IMR-90 (cell line): Measurements from ENCODE around the gene GDF3. TPM values are rescaled to one million over a fixed set of nuclear protein-coding genes. Genes with fewer than 3 reads are reported as not detected.

Experiments used
- ATAC-seq: fragments of 200-7000 bp; cut with Tn5 transposase; 2 replicates; pipeline ENCODE4 v1.9.1; 2020; ENCODE audit warnings: low read depth, mild to moderate bottlenecking, moderate library complexity
- BruUV-seq: library from RNA; stranded (reverse); fragments of 400-500 nt; replicated peaks from 2 replicates; lab custom pipeline; 2021; lab: Mats Ljungman, UMichigan
- CTCF ChIA-PET: fragments of 300-600 bp; formaldehyde crosslinking; extraction: SDS; loops from one replicate; lab custom pipeline; 2021; ENCODE audit warnings: antibody characterized with exemption; lab: Yijun Ruan, JAX
- POLR2A ChIA-PET: fragments of 300-600 bp; sonication (Branson Sonifier 250); formaldehyde crosslinking; loops from one replicate; lab custom pipeline; 2022; ENCODE audit warnings: antibody characterized with exemption; ENCODE audit not compliant: unreplicated experiment; lab: Charles Lee
- DNase-seq: peaks from one replicate; pipeline ENCODE4 v3.0.0; 2013
- H2AFZ ChIP-seq: replicated peaks from 2 replicates; pipeline ENCODE3; 2013; ENCODE audit warnings: low read length, mild to moderate bottlenecking; ENCODE audit not compliant: poor library complexity
- H2AK5ac ChIP-seq: 2 replicates; pipeline ENCODE4 v1.6.1; 2013; ENCODE audit warnings: low read depth, low read length, inconsistent platforms
- H2AK9ac ChIP-seq: replicated peaks from 2 replicates; pipeline ENCODE3; 2013; ENCODE audit warnings: mild to moderate bottlenecking, low read depth, low read length, moderate library complexity; ENCODE audit not compliant: poor library complexity
- H2BK120ac ChIP-seq: 2 replicates; pipeline ENCODE4 v1.6.1; 2013; ENCODE audit warnings: low read depth, low read length, inconsistent platforms
- H2BK15ac ChIP-seq: 3 replicates; pipeline ENCODE4 v1.6.1; 2013; ENCODE audit warnings: low read depth, low read length, inconsistent platforms
- H2BK20ac ChIP-seq: 2 replicates; pipeline ENCODE4 v1.6.1; 2013; ENCODE audit warnings: low read depth, mild to moderate bottlenecking, inconsistent platforms, low read length, moderate library complexity
- H2BK5ac ChIP-seq: 2 replicates; pipeline ENCODE4 v1.6.1; 2013; ENCODE audit warnings: mild to moderate bottlenecking, low read depth, low read length, inconsistent platforms; ENCODE audit not compliant: poor library complexity, severe bottlenecking
- H3K14ac ChIP-seq: replicated peaks from 2 replicates; pipeline ENCODE4 v1.6.1; 2013; ENCODE audit warnings: low read depth, low read length, inconsistent platforms
- H3K18ac ChIP-seq: 2 replicates; pipeline ENCODE4 v1.6.1; 2013; ENCODE audit warnings: low read depth, low read length, control low read depth
- H3K23ac ChIP-seq: 2 replicates; pipeline ENCODE4 v1.6.1; 2013; ENCODE audit warnings: low read depth, low read length, inconsistent platforms
- H3K27ac ChIP-seq: 2 replicates; pipeline ENCODE4 v1.5.1; 2013; ENCODE audit warnings: mild to moderate bottlenecking, control low read depth, low read length; ENCODE audit not compliant: insufficient read depth
- H3K27me3 ChIP-seq: 2 replicates; pipeline ENCODE4 v1.6.1; 2013; ENCODE audit warnings: low read length; ENCODE audit not compliant: control insufficient read depth, insufficient read depth
- H3K36me3 ChIP-seq: 2 replicates; pipeline ENCODE4 v1.6.1; 2013; ENCODE audit warnings: low read length, mixed read lengths; ENCODE audit not compliant: control insufficient read depth, insufficient read depth
- H3K4ac ChIP-seq: 2 replicates; pipeline ENCODE4 v1.6.1; 2013; ENCODE audit warnings: low read depth, low read length, inconsistent platforms
- H3K4me1 ChIP-seq: 2 replicates; pipeline ENCODE4 v1.6.1; 2013; ENCODE audit warnings: low read length, mixed read lengths; ENCODE audit not compliant: control insufficient read depth, insufficient read depth
- H3K4me2 ChIP-seq: 2 replicates; pipeline ENCODE4 v1.6.1; 2013; ENCODE audit warnings: low read depth, mild to moderate bottlenecking, control low read depth, low read length, moderate library complexity
- H3K4me3 ChIP-seq: 2 replicates; pipeline ENCODE4 v1.5.1; 2013; ENCODE audit warnings: low read depth, mild to moderate bottlenecking, control low read depth, low read length, moderate library complexity; ENCODE audit not compliant: insufficient read depth
- H3K56ac ChIP-seq: 2 replicates; pipeline ENCODE4 v1.6.1; 2013; ENCODE audit warnings: low read length, inconsistent platforms; ENCODE audit not compliant: insufficient read depth; ENCODE audit errors: extremely low read depth
- H3K79me1 ChIP-seq, 2 experiments: 2 replicates each; pipeline ENCODE4 v1.6.1; 2013; ENCODE audit warnings: low read length in 2 of 2, inconsistent platforms in 1 of 2, low read depth in 1 of 2
- H3K9ac ChIP-seq: 2 replicates; pipeline ENCODE4 v1.6.1; 2013; ENCODE audit warnings: low read depth, low read length, control low read depth
- H3K9me1 ChIP-seq: 2 replicates; pipeline ENCODE4 v1.6.1; 2013; ENCODE audit warnings: low read length, inconsistent platforms; ENCODE audit not compliant: insufficient read depth
- H3K9me3 ChIP-seq: 2 replicates; pipeline ENCODE4 v1.6.1; 2013; ENCODE audit warnings: low read length; ENCODE audit not compliant: control insufficient read depth, insufficient read depth
- H4K20me1 ChIP-seq: 2 replicates; pipeline ENCODE4 v1.6.1; 2013; ENCODE audit warnings: low read length, inconsistent platforms; ENCODE audit not compliant: insufficient read depth
- H4K5ac ChIP-seq: 2 replicates; pipeline ENCODE4 v1.6.1; 2013; ENCODE audit warnings: mild to moderate bottlenecking, low read depth, low read length, control low read depth
- H4K8ac ChIP-seq, 2 experiments: 2 replicates each; pipeline ENCODE4 v1.6.1; 2013; ENCODE audit warnings: low read depth in 2 of 2, low read length in 2 of 2, control low read depth in 1 of 2, inconsistent platforms in 1 of 2
- H4K91ac ChIP-seq: 2 replicates; pipeline ENCODE4 v1.6.1; 2013; ENCODE audit warnings: low read depth, low read length, inconsistent platforms; ENCODE audit not compliant: insufficient read depth
- CEBPB ChIP-seq: IDR thresholded peaks from 2 replicates; pipeline ENCODE4 v1.6.1; 2012; ENCODE audit warnings: low read depth, low read length, improper control_type of control experiment
- FOS ChIP-seq: fragments of 150-350 bp; IDR thresholded peaks from 2 replicates; pipeline ENCODE4 v1.6.1; 2016; ENCODE audit warnings: low read depth, low read length
- RCOR1 ChIP-seq: IDR thresholded peaks from 2 replicates; pipeline ENCODE4 v1.6.1; 2012; ENCODE audit warnings: mild to moderate bottlenecking, low read length, improper control_type of control experiment; ENCODE audit not compliant: insufficient replicate concordance
- SMC3 ChIP-seq: fragments of 150-350 bp; IDR thresholded peaks from 2 replicates; pipeline ENCODE4 v1.6.1; 2016; ENCODE audit warnings: low read depth, mild to moderate bottlenecking, antibody characterized with exemption, low read length, moderate library complexity
- WGBS, 2 experiments: methylation state at CpG; one replicate each; pipeline versions ENCODE4 v1.1.5 to v1.1.7; 2013; ENCODE audit warnings: missing lambda C conversion rate in 2 of 2; ENCODE audit not compliant: insufficient read length in 1 of 2; ENCODE audit errors: extremely low coverage in 2 of 2; 5-methylcytosine and 5-hydroxymethylcytosine counted together
- dilution Hi-C: fragments of 300-500 bp; cut with HindIII; formaldehyde crosslinking; loops from one replicate; pipeline ENCODE4 v1.14.3; 2018; ENCODE audit warnings: low sequenced_read_pairs; ENCODE audit not compliant: unreplicated experiment
- in situ Hi-C: fragments of 300-500 bp; cut with MboI; formaldehyde crosslinking; loops from 3 replicates; pipeline ENCODE4 v1.14.3; 2019; ENCODE audit warnings: low sequenced_read_pairs, inconsistent platforms, mixed read lengths
- intact Hi-C: fragments of 100-400 bp; cut with micrococcal nuclease; formaldehyde crosslinking; loops from 2 replicates; pipeline ENCODE4 v1.10.0; 2022
- polyA plus RNA-seq, 3 experiments: library from polyadenylated mRNA; depleted of rRNA; stranded (reverse); fragments of >200 nt; gene quantifications; 2 replicates each; pipeline ENCODE4 v1.2.3, GENCODE V29; 2012; ENCODE audit warnings: low replicate concordance in 1 of 3
- total RNA-seq: library from RNA; depleted of rRNA; stranded (reverse); fragments of >200 nt; gene quantifications from 2 replicates; pipeline ENCODE4 v1.2.3, GENCODE V29; 2012
- TF ChIP-seq, protein P1 (sequence below): fragments of 150-350 bp; IDR thresholded peaks from 2 replicates; pipeline ENCODE4 v1.6.1; 2016; ENCODE audit warnings: low read depth, mild to moderate bottlenecking, low read length, moderate library complexity, borderline replicate concordance
- TF ChIP-seq, protein P2 (sequence below): fragments of 150-350 bp; IDR thresholded peaks from 2 replicates; pipeline ENCODE4 v1.6.1; 2017; ENCODE audit warnings: mild to moderate bottlenecking, antibody characterized with exemption, low read length, low read depth

GDF3 gene
- total and polyA plus RNA-seq, 2 of the 4 experiments (the other 2 are of a cell fraction) = not detected

DNA sequence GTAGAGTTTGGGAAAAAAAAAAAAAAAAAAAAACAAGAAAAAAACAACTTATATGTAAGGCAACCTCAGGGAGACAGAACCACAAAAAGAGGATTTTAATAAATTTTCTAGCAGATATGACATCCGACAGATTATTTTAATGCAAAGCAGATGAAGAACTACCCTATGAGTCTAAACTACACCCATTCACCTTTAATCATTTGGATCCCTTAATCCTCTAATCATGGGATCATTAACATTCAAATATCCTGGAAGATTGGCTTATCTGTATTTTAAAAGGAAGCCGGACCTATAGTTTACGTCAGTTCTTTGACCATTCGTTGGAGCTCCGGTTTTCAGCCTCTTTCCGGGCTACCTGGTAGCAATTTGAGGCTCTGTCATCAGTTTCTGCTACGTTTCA is 15.6 kb upstream of the GDF3 start, which contains the start of gene DPPA3:
Gene DPPA3, plus strand, starts transcription at position 301 of the 400 bp plus-strand sequence. CDS start 138 bp downstream, outside the sequence.
- Histone ChIP-seq H4K8ac (no peak within 1 kb of the TSS), H4K20me1 (no peaks in the 10 kb centered on the region), H3K18ac (no peak within 1 kb of the TSS), H3K9me3 (peaks cover 15% of the 10 kb centered on the region; the same call in 1 of the 2 replicates), H3K36me3 (no peaks in the 10 kb centered on the region), H3K27ac (no peak within 1 kb of the TSS), H4K91ac (no peak within 1 kb of the TSS), H4K5ac (no peak within 1 kb of the TSS), H2BK20ac (no peak within 1 kb of the TSS), H3K56ac (no peak within 1 kb of the TSS), H2BK120ac (no peak within 1 kb of the TSS), H2BK5ac (no peak within 1 kb of the TSS), H2BK15ac (no peak within 1 kb of the TSS), H3K9ac (no peak within 1 kb of the TSS), H3K23ac (no peak within 1 kb of the TSS), H3K4ac (no peak within 1 kb of the TSS), H3K14ac (no peak within 1 kb of the TSS), H3K4me2 (no peak within 1 kb of the TSS), H3K4me1 (no peaks in the 10 kb centered on the region), H2AFZ (no peak within 1 kb of the TSS), H3K79me1 (no peaks in the 10 kb centered on the region), H3K27me3 (no peaks in the 10 kb centered on the region), H2AK5ac (no peak within 1 kb of the TSS), H3K4me3 (no peak within 1 kb of the TSS), H3K9me1 (no peaks in the 10 kb centered on the region), H2AK9ac (no peak within 1 kb of the TSS)
- ATAC-seq (no peak), DNase-seq (no peak)
- dilution Hi-C loops = no loop called here
- ChIA-PET CTCF (no interaction called here), POLR2A (no interaction called here)
- intact Hi-C loops = no loop called here
- in situ Hi-C loops = no loop called here
- 46% methylated on average over 5 of the region's 7 CpGs; no CpG with 5 or more reads in 1 of the 2 experiments for WGBS, 2 experiments
- BruUV-seq = no TSS peak
- TF ChIP-seq, protein P1, sequence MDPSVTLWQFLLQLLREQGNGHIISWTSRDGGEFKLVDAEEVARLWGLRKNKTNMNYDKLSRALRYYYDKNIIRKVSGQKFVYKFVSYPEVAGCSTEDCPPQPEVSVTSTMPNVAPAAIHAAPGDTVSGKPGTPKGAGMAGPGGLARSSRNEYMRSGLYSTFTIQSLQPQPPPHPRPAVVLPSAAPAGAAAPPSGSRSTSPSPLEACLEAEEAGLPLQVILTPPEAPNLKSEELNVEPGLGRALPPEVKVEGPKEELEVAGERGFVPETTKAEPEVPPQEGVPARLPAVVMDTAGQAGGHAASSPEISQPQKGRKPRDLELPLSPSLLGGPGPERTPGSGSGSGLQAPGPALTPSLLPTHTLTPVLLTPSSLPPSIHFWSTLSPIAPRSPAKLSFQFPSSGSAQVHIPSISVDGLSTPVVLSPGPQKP = no peak
- TF ChIP-seq RCOR1 (no peak), CEBPB (no peak), SMC3 (no peak), FOS (no peak)
- TF ChIP-seq, protein P2, sequence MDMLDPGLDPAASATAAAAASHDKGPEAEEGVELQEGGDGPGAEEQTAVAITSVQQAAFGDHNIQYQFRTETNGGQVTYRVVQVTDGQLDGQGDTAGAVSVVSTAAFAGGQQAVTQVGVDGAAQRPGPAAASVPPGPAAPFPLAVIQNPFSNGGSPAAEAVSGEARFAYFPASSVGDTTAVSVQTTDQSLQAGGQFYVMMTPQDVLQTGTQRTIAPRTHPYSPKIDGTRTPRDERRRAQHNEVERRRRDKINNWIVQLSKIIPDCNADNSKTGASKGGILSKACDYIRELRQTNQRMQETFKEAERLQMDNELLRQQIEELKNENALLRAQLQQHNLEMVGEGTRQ = no peak
